GM18858 (cell line): ENCODE results near the gene DLGAP4.

ENCODE experiments used
- ATAC-seq: cut with Tn5 transposase; IDR thresholded peaks from one replicate; pipeline ENCODE4 v1.9.1; 2021; ENCODE audit not compliant: unreplicated experiment

Gene DLGAP4

DNA sequence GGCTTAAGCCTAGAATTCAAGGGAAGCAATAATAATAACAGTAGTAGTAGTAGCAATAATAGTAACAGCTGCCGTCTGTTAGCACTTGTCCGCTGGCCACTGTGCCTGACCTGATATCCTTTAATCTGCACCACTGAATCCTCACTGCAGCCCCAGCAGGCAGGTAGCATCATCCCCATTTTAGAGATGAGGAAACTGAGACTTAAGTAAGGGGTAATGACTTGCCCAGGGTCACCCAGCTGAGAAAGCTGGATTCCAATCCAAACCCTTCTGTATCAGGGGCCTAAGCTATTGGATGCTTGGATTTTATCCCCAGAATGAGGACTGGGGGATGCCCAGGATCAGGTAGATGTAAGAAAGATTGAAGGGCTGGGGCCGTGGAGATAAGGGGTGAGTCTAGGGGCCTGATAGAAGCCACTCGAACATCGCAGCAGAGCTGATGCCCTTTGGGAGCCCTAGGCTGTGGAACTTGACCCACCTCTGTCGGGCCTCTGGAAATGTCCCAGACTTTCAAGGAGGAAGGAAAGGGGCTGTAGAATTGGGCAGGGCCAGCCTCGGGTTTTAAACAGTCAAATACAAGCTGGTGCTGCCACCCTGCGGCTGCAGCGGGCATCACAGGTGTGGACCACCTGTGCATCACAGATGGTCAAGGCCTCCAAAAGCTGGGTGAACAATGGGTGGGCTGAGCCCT, 133.0 kb downstream of the DLGAP4 start:
- no peak for ATAC-seq

GRCh38 chr20:36439731-36440072, 133.6 kb downstream of the DLGAP4 start:
- no peak for ATAC-seq

GRCh38 chr20:36440370-36441026, 134.4 kb downstream of the DLGAP4 start:
- ATAC-seq, result no peak

DNA sequence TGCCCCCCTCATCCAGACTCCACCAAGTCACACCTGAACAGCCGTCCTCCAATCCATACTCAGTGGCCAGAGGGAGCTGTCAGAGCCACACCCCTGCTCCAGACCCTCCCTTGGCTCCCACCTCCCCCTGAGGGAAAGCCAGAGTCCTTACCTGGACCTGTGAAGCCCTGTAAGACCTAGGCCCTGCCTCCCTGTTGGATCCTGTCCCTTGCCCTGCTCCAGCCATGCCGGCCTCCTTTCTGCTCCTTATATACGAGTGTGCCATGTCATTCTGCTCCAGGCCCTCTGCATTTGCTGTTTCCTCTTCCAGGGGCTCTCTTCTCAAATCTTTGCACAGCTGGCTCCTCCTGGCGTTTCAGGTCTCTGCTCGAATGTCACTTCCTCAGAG, 134.9 kb downstream of the DLGAP4 start:
- no peak for ATAC-seq

DNA sequence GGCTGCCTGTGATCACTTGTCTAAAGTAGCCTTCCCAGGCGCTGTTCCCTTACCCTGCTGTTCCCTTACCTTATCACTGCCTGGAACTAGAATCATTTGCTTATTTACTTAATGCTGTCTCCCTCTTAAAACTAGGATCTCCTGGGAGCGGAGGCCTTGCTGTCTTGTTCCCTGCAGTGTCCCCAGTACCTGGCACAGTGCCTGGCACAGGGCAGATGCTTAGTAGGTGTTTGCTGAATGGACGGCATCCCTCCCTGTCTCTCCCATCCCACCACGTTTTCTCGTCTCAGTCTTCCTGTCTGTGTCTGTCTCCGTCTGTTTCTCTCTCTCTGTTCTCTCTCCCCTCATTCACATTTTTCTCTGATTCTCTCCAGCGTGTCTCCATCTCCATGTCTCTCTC, 135.3 kb downstream of the DLGAP4 start:
- no peak for ATAC-seq

- no peak for ATAC-seq
Measured at GRCh38 chr20:36445847-36446246, 139.7 kb downstream of the DLGAP4 start.

DNA sequence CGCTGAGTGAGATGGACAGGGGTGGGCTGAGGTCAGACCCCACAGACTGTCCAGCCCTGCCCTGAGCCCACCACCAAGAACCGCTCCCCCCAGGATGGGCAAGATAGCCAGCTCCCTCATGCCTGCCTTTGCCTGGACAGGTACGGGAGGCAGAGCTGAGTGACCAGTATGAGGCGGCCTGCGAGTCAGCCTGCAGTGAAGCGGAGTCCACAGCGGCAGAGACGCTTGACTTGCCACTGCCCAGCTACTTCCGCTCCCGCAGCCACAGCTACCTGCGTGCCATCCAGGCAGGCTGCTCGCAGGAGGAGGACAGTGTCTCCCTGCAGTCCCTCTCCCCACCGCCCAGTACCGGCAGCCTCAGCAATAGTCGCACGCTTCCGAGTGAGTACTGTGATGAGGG, 140.4 kb downstream of the DLGAP4 start:
- no peak for ATAC-seq

GRCh38 chr20:36447101-36447500, 141.0 kb downstream of the DLGAP4 start:
- no peak for ATAC-seq

- ATAC-seq, result no peak
Measured at GRCh38 chr20:36449663-36450062, 143.5 kb downstream of the DLGAP4 start.

GRCh38 chr20:36454332-36454697, 148.2 kb downstream of the DLGAP4 start:
- ATAC-seq, result no peak

DNA sequence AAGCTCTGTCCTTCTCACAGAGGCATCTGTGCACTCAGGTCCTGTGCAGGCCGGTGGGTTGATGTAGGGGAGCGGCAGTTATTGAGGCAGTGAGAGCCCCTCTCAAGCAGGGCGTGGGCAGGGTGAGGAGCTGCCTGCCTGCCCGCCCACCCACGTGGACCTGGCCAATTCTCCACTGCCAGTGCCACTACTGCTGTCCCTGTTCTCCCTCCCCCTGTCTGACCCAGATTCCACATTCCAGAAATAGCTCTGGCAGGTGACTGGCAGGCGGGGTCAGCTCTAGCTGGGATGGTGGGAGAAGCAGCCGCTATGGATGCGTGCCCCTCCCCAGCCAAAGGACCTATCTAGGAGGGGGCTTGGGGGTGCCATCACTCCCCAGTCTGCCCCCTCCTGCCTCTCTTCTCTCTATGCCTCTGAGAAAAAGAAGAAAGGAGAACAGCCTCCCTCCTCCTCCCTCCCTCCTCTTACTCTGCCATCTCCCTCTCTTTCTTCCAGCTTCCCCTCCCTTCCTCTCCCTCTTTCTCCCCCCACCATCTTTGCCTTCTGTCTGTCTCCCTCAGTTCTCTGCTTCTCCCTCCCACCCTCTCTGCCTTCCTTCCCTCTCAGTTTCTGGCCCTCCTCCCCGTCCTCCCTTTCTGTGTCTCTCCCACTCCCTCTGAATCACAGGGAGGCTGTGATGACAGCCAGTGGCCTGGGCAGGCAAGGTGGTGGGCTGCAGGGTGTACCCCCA, 148.7 kb downstream of the DLGAP4 start:
- ATAC-seq, result no peak

GRCh38 chr20:36455972-36456625, 150.0 kb downstream of the DLGAP4 start:
- ATAC-seq, result no peak

DNA sequence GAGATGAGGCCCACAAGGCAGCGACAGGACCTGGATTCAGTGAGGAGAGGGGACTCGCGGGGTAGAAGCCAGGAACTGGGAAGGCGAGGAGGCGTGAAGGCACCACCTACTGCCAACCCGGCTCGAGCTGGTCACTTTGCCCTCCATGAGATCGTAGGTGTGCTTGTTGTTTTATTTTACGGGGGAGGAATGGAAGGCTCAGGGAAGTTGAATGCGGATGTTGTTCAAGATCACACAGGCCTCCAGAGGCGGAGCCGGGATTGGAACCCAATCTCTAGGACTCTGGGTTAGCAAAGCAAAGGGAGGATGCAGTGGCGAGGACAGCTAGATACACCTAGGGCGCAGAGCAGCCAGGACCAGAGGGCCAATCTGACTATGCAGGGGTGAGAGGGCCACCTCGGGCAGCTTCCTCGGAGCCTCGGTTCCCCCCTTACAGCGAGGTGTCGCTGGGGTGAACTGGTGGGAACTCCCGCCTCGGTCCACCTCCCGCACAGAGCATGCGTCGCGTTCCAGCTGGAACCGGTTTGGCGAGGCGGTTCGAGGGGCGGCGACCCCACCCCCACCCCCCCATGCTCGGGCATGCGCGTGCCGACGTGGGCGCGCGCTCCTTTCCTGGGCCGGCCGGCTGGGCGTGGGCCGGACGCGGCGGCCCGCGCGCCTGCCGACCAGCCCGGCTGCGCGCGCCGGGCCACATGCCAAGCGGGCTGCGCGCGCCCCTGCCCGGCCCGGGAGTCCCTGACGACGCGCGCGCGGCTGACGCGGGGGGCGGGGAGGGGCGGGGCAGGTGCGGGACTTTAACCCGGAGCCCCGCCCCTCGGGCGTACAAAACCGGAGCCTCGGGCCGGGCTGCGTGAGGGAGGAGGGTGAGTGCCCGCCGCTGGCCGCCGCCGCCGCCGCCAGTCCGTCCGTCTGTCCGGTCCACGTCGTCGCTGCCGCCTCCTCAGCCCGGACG, 154.8 kb downstream of the DLGAP4 start:
- ATAC-seq, result peak; percentile 41

GRCh38 chr20:36461600-36462439, 155.7 kb downstream of the DLGAP4 start:
- peak; percentile 5 for ATAC-seq

DNA sequence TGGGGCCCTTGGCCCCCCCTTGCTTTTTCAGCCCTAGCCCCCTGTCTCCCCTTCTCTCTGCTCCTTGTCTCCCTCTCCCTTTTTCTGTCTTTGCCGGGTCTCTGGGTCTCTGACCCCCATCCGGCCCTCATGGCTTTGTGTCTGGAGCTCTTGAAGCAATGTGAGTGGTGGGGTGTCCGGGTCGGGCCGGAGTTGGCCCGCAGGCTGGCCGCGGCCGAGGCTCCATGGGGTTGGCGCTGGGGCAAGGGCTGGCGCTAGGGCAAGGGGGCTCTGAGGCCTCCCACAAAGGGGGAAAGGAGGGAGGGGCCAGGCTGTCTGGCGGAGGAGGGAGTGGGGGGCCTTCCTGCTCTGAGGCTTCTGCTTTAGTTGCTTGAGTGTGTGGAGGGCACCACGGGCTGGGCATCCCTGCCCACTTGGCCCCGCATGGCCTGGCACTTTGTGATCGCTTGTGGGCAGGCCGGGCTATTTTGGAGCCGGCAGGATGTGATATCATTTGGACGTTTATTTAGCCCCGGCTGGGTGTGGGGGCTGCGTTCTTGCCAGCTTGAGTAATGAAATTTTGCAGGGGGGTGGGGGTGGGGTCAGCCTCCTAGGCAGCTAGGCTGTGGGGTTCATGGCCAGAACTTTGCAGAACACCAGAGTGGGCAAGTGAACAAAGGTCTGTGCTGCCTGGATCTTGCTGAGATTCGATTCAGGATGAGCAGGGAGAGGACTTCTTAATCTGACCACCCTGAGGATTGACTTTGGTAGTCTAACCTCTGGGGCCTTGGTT, 156.5 kb downstream of the DLGAP4 start:
- ATAC-seq, result no peak

GRCh38 chr20:36463212-36464061, 157.3 kb downstream of the DLGAP4 start:
- no peak for ATAC-seq

- no peak for ATAC-seq
Measured at GRCh38 chr20:36465109-36466080, 159.3 kb downstream of the DLGAP4 start.
